Endothelial cell of umbilical vein (primary cell): Measurements from ENCODE around the gene PDE3A. TPM values are rescaled to one million over a fixed set of nuclear protein-coding genes. Genes with fewer than 3 reads are reported as not detected.

Experiments used
- BruUV-seq: library from RNA; stranded (reverse); fragments of 400-500 nt; replicated peaks from 2 replicates; lab custom pipeline; 2021; lab: Mats Ljungman, UMichigan
- CTCF ChIA-PET: fragments of 300-600, 350-600 bp; sonication (Branson Sonifier 250); formaldehyde crosslinking; loops from one replicate; lab custom pipeline; 2021; ENCODE audit warnings: antibody characterized with exemption, inconsistent platforms; lab: Charles Lee
- POLR2A ChIA-PET: fragments of 300-600, 350-600 bp; sonication (Branson Sonifier 250); formaldehyde crosslinking; loops from one replicate; lab custom pipeline; 2021; ENCODE audit warnings: antibody characterized with exemption, inconsistent platforms; lab: Charles Lee
- DNase-seq: peaks from one replicate; pipeline ENCODE4 v3.0.0-alpha.2; 2011; ENCODE audit warnings: low read depth, low spot score
- FAIRE-seq: peaks from 2 replicates; lab custom pipeline; 2011; peaks lifted over from hg19 to GRCh38; lab: Jason Lieb, UNC
- H2AFZ ChIP-seq: 2 replicates; pipeline ENCODE4 v1.6.0; 2012; ENCODE audit warnings: low read depth, low read length, control low read depth, inconsistent platforms
- H3K27ac ChIP-seq: 2 replicates; pipeline ENCODE4 v1.5.1; 2011; ENCODE audit warnings: low read depth, mild to moderate bottlenecking, control low read depth, low read length, moderate library complexity; ENCODE audit not compliant: insufficient read depth
- H3K27me3 ChIP-seq, 2 experiments: 2 replicates each; pipeline versions ENCODE4 v1.6.0 to v1.6.1; 2011; ENCODE audit warnings: low read length in 2 of 2, mixed read lengths in 1 of 2; ENCODE audit not compliant: control insufficient read depth in 2 of 2, insufficient read depth in 2 of 2
- H3K36me3 ChIP-seq, 2 experiments: 2 replicates in 1 of 2; 3 replicates in 1 of 2; pipeline ENCODE4 v1.5.1; 2011; ENCODE audit warnings: low read length in 2 of 2, mild to moderate bottlenecking in 1 of 2, moderate library complexity in 1 of 2; ENCODE audit not compliant: control insufficient read depth in 2 of 2, insufficient read depth in 2 of 2; ENCODE audit errors: extremely low read depth in 1 of 2
- H3K4me1 ChIP-seq: 3 replicates; pipeline ENCODE4 v1.5.1; 2011; ENCODE audit warnings: mild to moderate bottlenecking, low read length; ENCODE audit not compliant: control insufficient read depth, insufficient read depth; ENCODE audit errors: extremely low read depth
- H3K4me2 ChIP-seq: 2 replicates; pipeline ENCODE4 v1.6.1; 2011; ENCODE audit warnings: low read length, control low read depth, mixed read lengths; ENCODE audit not compliant: insufficient read depth
- H3K4me3 ChIP-seq, 3 experiments: fragments of 200-600 bp in 1 of 3; sonication (generic), shearing (Covaris generic) in 1 of 3; replicated peaks in 1 of 3; 2 replicates each; pipeline ENCODE4 v1.5.1; 2011 to 2016; ENCODE audit warnings: control low read depth in 3 of 3, low read length in 3 of 3, mild to moderate bottlenecking in 2 of 3, inconsistent platforms in 1 of 3, low read depth in 1 of 3, moderate library complexity in 1 of 3; ENCODE audit not compliant: insufficient read depth in 1 of 3
- H3K79me2 ChIP-seq: 2 replicates; pipeline ENCODE4 v1.6.0; 2012; ENCODE audit warnings: low read length, inconsistent platforms; ENCODE audit not compliant: control insufficient read depth, insufficient read depth
- H3K9ac ChIP-seq: replicated peaks from 2 replicates; pipeline ENCODE3; 2011; ENCODE audit warnings: low read length, control low read depth; ENCODE audit not compliant: insufficient read depth; ENCODE audit errors: extremely low read depth
- H3K9me1 ChIP-seq: replicated peaks from 3 replicates; pipeline ENCODE4 v1.6.0; 2011; ENCODE audit warnings: mild to moderate bottlenecking, low read length; ENCODE audit not compliant: control insufficient read depth, insufficient read depth; ENCODE audit errors: extremely low read depth
- H3K9me3 ChIP-seq: replicated peaks from 2 replicates; pipeline ENCODE4 v1.5.1; 2012; ENCODE audit warnings: low read length, inconsistent platforms; ENCODE audit not compliant: control insufficient read depth, insufficient read depth
- H4K20me1 ChIP-seq: replicated peaks from 2 replicates; pipeline ENCODE3; 2011; ENCODE audit warnings: mild to moderate bottlenecking, low read length; ENCODE audit not compliant: control insufficient read depth, insufficient read depth; ENCODE audit errors: extremely low read depth
- EZH2 ChIP-seq: IDR thresholded peaks from 2 replicates; pipeline ENCODE4 v1.6.1; 2012; ENCODE audit warnings: borderline replicate concordance, low read depth, mild to moderate bottlenecking, moderate library complexity, low read length, inconsistent platforms; ENCODE audit not compliant: severe bottlenecking
- FOS ChIP-seq: IDR thresholded peaks from 2 replicates; pipeline ENCODE4 v1.6.1; 2011; ENCODE audit warnings: mild to moderate bottlenecking, low read length, moderate library complexity, borderline replicate concordance; ENCODE audit not compliant: insufficient read depth
- GATA2 ChIP-seq: IDR thresholded peaks from 2 replicates; pipeline ENCODE4 v1.7.0; 2011; ENCODE audit warnings: low read depth, mild to moderate bottlenecking, moderate library complexity, mixed read lengths, low read length; ENCODE audit not compliant: insufficient read length, insufficient read depth
- JUN ChIP-seq: IDR thresholded peaks from 2 replicates; pipeline ENCODE4 v1.6.1; 2011; ENCODE audit warnings: borderline replicate concordance, low read depth; ENCODE audit not compliant: insufficient read length, insufficient read depth
- MAX ChIP-seq: IDR thresholded peaks from 2 replicates; pipeline ENCODE4 v1.6.1; 2011; ENCODE audit not compliant: insufficient read depth, insufficient read length
- MYC ChIP-seq: IDR thresholded peaks from one replicate; pipeline ENCODE4 v1.6.1; 2011; ENCODE audit warnings: mild to moderate bottlenecking, low read depth, low read length
- POLR2A ChIP-seq: IDR thresholded peaks from 2 replicates; pipeline ENCODE4 v1.6.1; 2012; ENCODE audit warnings: low read depth, mild to moderate bottlenecking, control low read depth, low read length
- POLR2AphosphoS5 ChIP-seq: IDR thresholded peaks from 2 replicates; pipeline ENCODE4 v1.6.1; 2012; ENCODE audit warnings: low read depth, mild to moderate bottlenecking, control low read depth, low read length, moderate library complexity; ENCODE audit not compliant: insufficient read depth
- dilution Hi-C: fragments of 300-500 bp; cut with MboI; formaldehyde crosslinking; loops from one replicate; pipeline ENCODE4 v1.15.0; 2019; ENCODE audit warnings: low sequenced_read_pairs; ENCODE audit not compliant: extremely low pct_ligation_motif_present
- intact Hi-C: fragments of 100-400 bp; cut with micrococcal nuclease; formaldehyde crosslinking; loops from one replicate; pipeline ENCODE4 v1.10.0; 2022
- polyA plus RNA-seq, 4 experiments: library from polyadenylated mRNA; depleted of rRNA in 3 of 4; stranded (reverse) in 3 of 4; unstranded in 1 of 4; fragments of >200 nt; gene quantifications; 2 replicates each; pipeline versions ENCODE4 v1.2.1 to v1.2.3, GENCODE V29; 2011 to 2012; ENCODE audit warnings: missing spikeins in 1 of 4
- total RNA-seq: library from RNA; stranded (reverse); gene quantifications from 2 replicates; pipeline ENCODE4 v1.2.3, GENCODE V29; 2021
- TF ChIP-seq, protein P1 (sequence below), 2 donors: IDR thresholded peaks; 1 replicate in 1 of 2; 2 replicates in 1 of 2; pipeline ENCODE4 v1.5.1; 2011; ENCODE audit warnings: low read length in 2 of 2, mild to moderate bottlenecking in 2 of 2, moderate library complexity in 2 of 2, control low read depth in 1 of 2, inconsistent platforms in 1 of 2, low read depth in 1 of 2; ENCODE audit not compliant: insufficient read depth in 1 of 2; ENCODE audit errors: extremely low read depth in 1 of 2

The PDE3A gene
- total and polyA plus RNA-seq, 2 donors (not counting 3 experiments of a cell fraction or from before 2014, with no cell fraction given): 14.0 to 27.4 TPM

- Histone ChIP-seq H2AFZ (no peak overlapping the region), H3K4me1 (no peaks in the 10 kb centered on the region), H3K36me3 (no peaks in the 10 kb centered on the region), H4K20me1 (peaks cover 8% of the 10 kb centered on the region), H3K27me3 (no peaks in the 10 kb centered on the region), H3K79me2 (peaks cover 27% of the 10 kb centered on the region), H3K4me2 (no peak overlapping the region), H3K4me3 (no peak overlapping the region), H3K9me1 (no peaks in the 10 kb centered on the region), H3K9ac (no peak overlapping the region), H3K27ac (no peak overlapping the region), H3K9me3 (no peaks in the 10 kb centered on the region)
- ChIA-PET CTCF (no interaction called here), POLR2A (no interaction called here)
- dilution Hi-C loops (no loop called here), intact Hi-C loops (no loop called here)
- no peak for FAIRE-seq
- DNase-seq: no peak
- TF ChIP-seq FOS (no peak), GATA2 (no peak), EZH2 (no peak), JUN (no peak), MYC (no peak), MAX (no peak), POLR2A (no peak), POLR2AphosphoS5 (no peak)
- TF ChIP-seq, protein P1, sequence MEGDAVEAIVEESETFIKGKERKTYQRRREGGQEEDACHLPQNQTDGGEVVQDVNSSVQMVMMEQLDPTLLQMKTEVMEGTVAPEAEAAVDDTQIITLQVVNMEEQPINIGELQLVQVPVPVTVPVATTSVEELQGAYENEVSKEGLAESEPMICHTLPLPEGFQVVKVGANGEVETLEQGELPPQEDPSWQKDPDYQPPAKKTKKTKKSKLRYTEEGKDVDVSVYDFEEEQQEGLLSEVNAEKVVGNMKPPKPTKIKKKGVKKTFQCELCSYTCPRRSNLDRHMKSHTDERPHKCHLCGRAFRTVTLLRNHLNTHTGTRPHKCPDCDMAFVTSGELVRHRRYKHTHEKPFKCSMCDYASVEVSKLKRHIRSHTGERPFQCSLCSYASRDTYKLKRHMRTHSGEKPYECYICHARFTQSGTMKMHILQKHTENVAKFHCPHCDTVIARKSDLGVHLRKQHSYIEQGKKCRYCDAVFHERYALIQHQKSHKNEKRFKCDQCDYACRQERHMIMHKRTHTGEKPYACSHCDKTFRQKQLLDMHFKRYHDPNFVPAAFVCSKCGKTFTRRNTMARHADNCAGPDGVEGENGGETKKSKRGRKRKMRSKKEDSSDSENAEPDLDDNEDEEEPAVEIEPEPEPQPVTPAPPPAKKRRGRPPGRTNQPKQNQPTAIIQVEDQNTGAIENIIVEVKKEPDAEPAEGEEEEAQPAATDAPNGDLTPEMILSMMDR (IDR thresholded peaks at IDR 0.05; ENCODE audit: extremely low read depth in 1 of 2, insufficient read depth in 1 of 2, low read depth in 1 of 2, low read length in 2 of 2): no peak
- no TSS peak for BruUV-seq
These were observed 42.4 kb downstream of the PDE3A start for GRCh38 chr12:20410734-20411133.
